ENCODE data around the gene C1QTNF3.

Gene C1QTNF3

DNA sequence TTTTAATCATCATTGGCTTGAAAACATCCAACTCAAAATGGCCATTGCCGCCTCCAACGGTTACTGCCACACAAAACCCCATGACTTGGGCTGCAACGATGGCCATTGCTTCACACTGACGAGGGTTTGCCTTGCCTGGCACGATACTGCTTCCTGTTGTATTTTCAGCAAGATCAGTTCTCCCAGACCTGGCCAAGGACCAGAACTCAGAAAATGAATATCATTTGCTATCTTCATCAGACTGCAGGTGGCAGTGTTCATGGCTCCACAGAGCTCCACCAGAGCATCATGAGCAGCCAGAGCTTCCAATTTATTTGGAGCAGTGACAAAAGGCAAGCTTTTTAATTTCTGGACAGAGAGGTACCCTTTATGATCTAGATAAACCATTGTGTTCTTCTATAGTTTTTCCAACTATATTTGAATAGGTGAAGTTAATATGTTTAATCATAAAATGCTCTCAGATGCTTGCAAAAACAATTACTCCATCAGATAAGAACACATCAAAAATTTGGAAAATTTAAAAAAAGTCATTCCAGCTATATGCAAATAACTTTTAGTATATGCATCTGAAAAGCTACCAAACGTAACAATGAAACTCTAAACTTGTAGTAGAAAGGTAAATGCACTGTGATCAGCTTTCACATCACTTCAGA lies 45.6 kb downstream of the C1QTNF3 start:
- peak; percentile 45 for DNase-seq (ENCODE audit: low spot score)

DNA sequence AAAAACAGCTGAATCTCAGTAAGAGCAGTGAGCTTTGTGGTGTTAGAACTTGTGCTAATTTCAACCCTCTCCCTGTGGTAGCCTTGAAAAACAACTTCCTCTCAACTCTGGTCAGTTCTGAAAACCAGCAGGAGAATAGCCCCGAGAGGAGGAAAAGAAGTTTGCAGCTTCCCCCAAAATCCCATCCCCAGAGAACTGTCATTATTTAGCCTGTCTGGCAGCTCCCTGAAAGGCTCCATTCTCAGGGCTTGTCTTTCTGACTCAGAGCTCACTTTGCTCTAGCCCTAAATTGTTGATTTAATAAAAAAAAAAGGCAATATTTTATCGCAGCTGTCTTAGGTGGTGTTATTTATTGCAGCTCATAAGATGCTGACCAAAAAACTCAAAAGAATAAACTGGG lies 47.1 kb downstream of the C1QTNF3 start:
- no peak for DNase-seq (ENCODE audit: low spot score)

DNA sequence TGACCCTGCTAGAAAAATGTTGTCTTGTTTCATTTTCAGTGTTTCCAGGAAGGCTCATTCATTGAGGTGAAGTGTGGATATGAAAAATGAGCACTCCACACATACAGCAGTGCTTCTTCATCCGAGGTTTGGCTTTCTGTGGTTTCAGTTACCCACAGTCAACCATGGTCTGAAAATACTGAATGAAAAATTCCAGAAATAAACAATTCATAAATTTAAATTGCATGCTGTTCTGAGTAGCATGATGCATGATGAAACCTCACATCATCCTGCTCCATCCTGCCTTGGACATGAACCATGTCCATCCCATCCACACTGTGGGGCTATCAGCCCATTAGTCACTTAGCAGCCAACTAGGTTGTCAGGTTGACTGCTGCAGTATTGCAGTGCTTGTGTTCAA lies 48.2 kb downstream of the C1QTNF3 start:
- DNase-seq (ENCODE audit: low spot score), result no peak

DNA sequence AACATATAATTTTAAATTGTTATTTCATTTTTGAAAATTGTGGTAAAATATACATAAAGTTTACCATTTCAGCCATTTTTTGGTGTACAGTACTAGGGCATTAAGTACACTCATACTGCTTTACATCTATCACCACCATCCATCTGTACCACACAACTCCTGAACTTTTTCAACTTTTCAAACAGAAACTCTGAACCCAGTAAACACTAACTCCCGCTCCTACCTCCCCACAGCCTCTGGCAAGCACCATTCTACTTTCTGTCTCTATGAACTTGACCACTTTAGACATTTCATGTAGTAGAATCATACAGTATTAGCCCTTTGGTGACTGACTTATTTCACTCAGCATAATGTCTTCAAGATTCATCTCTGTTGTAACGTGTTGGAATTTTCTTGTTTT lies 50.1 kb downstream of the C1QTNF3 start:
- DNase-seq (ENCODE audit: low spot score), result no peak

DNA sequence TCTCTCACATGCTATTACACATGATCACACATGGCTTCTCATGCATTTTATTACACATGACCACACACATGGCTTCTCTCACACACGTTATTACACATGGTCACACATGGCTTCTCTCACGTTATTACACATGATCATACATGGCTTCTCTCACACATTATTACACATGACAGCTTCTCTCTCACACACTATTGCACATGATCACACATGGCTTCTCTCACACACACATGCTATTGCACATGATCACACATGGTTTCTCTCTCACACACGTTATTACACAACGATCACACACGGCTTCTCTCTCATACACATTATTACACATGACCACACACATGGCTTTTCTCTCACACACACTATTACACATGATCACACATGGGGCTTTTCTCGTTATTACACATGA lies 57.6 kb downstream of the C1QTNF3 start:
- no peak for DNase-seq (ENCODE audit: low spot score)

DNA sequence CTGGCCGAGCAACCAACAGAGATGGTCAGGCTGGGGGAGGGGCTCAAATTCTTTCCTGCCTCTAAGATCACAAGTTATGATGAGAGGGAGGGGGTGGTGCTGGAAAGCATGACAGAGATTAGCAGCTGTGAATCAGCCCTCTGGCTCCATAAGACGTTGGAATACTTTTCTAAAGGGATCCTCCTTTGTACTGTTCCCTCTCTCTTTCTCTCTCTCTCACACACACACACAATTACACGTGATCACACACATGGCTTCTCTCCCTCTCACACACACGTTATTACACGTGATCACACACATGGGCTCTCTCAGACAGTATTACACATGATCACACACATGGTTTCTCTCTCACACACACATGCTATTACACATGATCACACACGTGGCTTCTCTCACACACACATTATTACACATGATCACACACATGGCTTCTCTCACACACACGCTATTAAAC lies 58.3 kb downstream of the C1QTNF3 start, which contains the start of gene SLC45A2:
Gene SLC45A2 (minus strand): TSS at position 23 of the 454 bp plus-strand sequence. CDS start 110 bp downstream, outside the sequence.
- DNase-seq (ENCODE audit: low spot score), result no peak

DNA sequence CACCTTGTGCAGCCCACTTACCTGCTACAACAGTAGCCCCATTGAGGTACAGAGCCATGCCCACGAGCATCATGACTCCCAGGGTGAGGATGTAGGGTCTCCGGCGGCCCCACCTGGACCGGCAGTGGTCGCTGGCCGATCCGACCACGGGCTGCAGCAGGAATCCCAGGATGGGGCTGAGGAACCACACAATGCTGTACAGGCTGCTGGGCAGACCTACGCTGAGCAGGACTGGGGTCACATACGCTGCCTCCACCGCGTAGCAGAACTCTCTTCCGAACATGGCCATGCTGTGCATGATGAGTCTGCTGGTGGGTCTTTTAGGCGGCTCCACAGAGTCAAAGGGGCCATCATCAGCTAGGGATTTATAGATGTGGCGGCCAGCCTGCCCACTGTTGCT lies 58.8 kb downstream of the C1QTNF3 start:
- no peak for DNase-seq (ENCODE audit: low spot score)

DNA sequence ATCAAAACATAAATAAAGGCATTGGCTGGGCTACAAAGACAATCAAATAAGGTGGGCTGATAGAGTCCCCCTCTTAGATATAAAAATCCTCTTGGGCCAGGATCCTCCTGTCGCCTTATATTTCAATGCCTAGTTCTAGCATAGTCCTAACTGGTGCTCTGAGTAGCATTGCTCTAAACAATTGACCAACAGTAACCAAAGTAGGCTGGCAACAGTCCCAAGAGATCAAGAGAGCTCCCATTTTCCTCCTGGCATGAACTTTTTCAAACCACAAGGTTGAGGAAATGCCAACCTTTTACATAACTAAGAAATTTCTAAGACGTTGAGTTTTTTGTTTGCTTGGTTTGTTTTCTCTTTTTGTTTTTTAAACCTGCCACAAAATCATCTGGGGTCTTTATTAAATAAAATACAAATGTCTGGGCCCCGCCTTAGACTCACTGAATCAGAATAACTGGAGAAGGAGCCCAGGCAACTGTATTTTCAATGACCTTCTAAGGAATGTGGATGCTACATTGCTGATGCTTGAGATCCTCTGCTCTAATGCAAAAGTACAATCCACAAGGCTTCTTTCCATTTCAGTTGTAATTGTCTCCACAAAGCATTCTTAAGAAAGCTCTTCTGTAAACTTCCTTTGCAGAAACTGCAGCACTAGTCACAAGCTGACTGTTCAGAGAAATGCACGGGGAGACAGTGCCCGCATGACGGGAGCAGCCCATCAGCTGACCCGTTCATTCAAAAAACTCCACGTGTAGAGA lies 61.4 kb downstream of the C1QTNF3 start:
- DNase-seq (ENCODE audit: low spot score), result no peak

DNA sequence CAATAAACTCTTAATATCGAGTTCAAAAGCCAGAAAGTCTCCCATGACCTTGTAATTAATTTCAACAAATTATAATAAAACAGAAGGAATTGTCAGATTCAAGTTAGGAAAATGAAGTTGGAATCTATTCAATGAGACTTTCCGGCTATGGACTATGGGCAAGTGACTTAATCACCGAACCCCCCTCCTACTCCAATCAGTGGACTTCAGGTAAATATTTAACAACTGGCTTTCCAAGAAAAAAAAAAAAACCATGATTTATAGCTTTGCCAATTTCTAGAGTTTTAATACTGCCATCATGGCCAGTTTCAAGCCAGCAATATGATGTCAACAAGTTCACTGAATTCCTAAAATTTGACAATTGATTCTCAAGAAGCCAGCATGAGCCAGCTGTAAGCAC lies 63.0 kb downstream of the C1QTNF3 start:
- DNase-seq (ENCODE audit: low spot score), result no peak

DNA sequence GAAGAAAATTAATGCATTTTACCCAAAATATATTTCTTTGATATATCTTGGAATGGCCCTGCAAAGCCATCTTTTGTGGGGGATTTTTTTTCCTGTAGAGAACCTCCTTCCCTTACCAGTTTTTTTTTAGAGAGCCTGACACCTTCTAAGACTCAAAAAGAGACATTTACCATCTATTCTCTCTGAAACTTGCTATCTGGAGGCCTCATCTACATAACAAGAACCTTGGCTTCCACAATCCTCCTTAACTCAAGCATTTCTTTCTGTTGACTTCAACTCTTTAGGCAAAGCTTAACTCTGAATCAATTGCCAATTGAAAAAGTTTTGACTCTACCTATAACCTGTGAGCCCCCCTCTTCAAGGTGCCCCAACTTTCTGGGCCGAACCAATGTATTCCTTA lies 64.7 kb downstream of the C1QTNF3 start:
- no peak for DNase-seq (ENCODE audit: low spot score)

DNA sequence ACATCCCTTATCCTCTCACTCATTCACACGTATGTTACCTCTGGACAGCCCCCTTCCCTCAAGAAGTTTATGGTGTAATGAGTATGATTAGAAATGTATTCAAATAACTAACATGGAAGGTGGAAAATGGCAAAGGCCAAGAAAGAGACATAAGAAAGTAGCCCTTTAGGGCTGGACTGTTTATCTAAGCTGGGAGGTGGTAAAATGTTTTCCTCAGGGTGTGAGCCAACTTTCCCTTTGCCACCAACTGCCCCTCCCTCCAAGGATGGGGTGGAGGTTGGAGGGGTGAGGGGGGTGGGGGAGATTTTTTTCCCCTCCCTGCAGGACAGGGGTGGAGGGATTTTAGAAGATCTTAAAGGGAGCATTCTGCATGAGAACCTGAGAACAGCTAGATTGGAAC lies 66.7 kb downstream of the C1QTNF3 start:
- DNase-seq (ENCODE audit: low spot score), result no peak

DNA sequence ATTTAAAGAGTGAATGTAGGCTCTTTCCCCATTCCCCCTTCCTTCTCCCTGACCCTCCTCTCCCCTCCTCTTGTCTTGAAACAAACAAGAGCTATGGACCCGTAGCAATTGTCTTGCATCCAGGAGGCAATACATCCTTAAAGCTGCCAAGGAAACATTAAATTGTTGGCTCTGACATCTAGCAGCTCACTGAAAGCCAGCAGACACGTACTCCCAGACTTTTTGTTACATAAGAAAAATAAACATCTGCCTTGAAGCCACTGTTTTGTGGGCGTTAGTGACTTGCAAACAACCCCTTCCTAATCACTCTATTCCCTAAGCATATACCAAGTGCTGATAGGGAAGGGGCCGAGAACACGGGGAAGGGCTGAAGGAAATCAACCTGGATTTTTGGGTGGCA lies 67.2 kb downstream of the C1QTNF3 start:
- no peak for DNase-seq (ENCODE audit: low spot score)

DNA sequence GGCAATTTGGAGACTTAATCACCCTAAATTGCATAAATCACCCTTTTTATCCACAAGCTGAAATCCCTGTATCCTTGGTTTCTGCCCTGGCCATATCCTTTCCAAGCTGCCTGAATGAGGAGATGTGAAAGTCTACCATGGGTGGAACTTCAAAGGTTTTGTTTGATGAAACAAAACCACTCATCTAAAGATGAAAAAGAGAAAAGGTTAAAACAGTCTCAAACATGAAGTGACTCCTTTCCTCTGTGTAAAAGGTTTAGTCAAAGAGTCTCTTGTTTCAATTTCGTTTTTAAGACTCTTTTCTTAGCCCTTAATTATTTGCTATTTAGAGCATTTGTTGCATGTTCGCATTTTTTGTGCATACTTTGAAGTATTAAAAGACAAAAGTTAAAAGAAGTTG lies 69.7 kb downstream of the C1QTNF3 start:
- no peak for DNase-seq (ENCODE audit: low spot score)

DNA sequence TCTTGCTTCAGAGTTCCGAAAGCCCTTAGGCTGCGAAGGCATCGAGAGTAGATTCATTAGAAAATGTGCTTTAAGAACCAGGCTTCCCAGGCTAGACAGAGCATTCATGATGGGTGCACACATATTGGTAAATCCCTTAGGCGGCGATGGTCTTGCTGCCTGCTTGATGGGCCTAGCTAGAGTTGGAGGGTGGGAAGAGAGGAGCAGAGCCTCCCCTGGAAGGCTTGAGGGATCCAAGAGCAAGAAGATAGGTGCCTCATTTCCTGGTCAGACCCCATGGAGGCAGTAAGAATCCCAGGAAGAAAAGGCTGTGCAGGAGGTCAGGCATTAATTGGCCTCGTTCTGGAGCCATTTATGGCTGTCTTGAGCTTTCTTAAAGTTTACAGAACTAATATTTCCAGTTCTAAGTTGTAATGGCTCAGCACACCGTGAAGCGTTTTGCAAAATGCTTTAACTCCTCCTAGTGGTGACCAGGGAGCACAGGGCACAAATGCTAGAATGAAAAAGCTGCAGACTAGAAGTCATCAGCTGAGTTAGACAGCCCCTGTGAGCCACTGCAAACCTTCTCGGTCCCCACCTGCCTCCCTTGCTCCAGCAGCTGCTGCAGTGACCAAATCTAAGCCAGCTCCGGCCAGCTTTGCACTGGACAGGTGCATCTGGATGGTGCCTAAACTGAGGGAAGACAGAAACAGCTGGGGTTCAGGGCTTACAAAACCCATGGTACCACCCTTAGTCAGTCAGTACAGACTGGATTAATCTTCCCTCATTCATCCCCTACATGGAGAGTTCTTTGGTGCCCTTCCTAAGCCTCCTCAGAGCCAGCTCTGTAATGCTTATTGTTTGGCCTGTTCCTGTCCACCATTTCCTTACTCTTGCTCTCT lies 73.2 kb downstream of the C1QTNF3 start:
- DNase-seq (ENCODE audit: low spot score), result peak; percentile 9

DNA sequence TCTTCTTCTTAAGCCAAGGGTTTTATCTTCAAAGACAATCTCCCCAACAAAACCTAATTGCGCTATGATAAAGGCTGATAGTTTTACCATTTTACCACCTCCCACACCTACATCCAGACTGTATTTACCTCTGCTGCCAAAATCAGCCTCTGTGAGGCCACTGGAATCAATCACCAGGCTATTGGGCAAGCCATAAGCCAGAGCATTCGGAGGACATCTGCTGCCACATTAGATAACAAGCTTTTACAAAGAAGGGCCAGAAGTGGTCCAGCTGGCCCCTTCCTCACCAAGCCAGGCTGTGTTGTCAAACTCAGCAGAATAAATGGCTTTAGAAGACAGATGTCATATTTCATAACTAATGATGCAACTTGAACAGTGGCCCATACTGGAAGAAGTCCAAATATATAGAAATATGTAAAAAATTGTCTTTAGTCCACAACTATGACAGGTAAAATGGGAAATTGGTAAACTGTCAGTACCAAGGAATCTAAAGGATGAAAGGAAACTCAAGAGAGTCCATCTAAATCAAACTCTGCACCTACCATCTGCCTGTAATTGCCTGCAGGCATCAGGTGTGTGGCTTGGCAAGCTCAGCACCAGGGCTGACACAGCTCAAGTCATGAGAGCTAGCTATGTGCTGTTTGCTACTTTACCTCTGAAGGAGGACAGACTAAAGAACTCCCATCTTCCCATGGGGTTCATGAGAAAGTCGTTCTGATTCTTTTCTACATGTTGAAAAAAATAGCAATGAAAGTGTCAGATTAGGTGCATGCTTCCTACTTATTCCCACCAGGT lies 74.6 kb downstream of the C1QTNF3 start:
- DNase-seq (ENCODE audit: low spot score), result no peak
